Measurements from ENCODE around the gene NDOR1. TPM values are rescaled to one million over a fixed set of nuclear protein-coding genes. Genes with fewer than 3 reads are reported as not detected.

The NDOR1 gene
- total and polyA plus RNA-seq, 2 experiments from 2014 or later: 7.8 to 12.3 TPM

DNA sequence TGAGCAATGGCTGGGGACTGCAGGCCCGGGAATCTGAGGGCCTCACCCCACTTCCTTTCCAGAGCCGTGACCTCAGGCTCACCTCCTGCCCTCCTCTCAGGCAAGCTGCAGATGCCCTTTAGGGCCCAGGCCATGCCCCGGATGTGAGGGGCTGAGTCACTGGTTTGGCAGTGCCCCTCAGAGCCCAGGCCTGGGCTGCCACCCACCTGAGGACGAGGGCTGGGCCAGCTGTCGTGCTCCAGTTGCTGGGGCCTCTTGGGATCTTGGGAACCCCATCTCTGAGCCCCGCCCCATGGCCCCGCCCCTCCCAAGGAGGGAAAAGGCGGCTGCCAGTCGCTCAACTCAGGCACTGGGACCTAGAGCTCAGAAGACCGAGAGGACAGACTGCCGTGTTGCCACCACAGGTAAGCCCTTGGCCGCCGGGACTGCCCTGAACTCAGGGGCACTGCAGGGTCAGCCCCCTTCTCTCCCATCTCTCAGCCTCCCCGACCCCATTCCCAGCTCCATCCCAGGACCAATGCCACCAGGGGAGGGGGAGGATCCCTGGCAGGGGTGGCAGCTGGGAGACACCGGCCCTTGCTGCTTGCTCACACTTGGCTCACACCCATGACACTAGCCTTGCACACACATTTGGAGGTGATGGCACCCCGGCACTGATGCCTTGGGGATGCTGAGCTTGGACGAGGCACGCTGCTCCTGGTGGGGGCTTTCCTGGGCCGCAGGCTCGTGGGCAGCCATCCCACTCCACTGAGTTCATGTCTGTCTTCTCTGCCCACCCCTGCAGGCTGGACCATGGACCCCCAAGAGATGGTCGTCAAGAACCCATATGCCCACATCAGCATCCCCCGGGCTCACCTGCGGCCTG is 19.6 kb downstream of the NDOR1 start, which contains the start of gene CYSRT1:
Gene CYSRT1, plus strand, starts transcription at position 345 of the 865 bp plus-strand sequence. Its CDS starts 448 bp downstream, at position 793.
- Histone ChIP-seq H2AFZ (peak within 1 kb of the TSS; percentile 78), H3K4me2 (peak within 1 kb of the TSS; percentile 94), H3K4me3 (peak within 1 kb of the TSS; percentile 76), H3K27ac (peak within 1 kb of the TSS; percentile 91), H3K4me1 (ENCODE audit: insufficient read depth) (peaks cover 43% of the 10 kb centered on the region), H3K27me3 (no peaks in the 10 kb centered on the region), H3K9me2 (replicated peaks; ENCODE audit: insufficient read depth) (no peaks in the 10 kb centered on the region), H3K36me3 (replicated peaks; ENCODE audit: insufficient read depth, low read depth) (no peaks in the 10 kb centered on the region), H3K9me3 (ENCODE audit: low read depth) (no peaks in the 10 kb centered on the region), H3K79me2 (no peaks in the 10 kb centered on the region), H4K20me1 (ENCODE audit: insufficient read depth, poor library complexity, severe bottlenecking) (no peaks in the 10 kb centered on the region)
- DNase-seq (ENCODE audit: low spot score): no peak
- TF ChIP-seq, protein P1, sequence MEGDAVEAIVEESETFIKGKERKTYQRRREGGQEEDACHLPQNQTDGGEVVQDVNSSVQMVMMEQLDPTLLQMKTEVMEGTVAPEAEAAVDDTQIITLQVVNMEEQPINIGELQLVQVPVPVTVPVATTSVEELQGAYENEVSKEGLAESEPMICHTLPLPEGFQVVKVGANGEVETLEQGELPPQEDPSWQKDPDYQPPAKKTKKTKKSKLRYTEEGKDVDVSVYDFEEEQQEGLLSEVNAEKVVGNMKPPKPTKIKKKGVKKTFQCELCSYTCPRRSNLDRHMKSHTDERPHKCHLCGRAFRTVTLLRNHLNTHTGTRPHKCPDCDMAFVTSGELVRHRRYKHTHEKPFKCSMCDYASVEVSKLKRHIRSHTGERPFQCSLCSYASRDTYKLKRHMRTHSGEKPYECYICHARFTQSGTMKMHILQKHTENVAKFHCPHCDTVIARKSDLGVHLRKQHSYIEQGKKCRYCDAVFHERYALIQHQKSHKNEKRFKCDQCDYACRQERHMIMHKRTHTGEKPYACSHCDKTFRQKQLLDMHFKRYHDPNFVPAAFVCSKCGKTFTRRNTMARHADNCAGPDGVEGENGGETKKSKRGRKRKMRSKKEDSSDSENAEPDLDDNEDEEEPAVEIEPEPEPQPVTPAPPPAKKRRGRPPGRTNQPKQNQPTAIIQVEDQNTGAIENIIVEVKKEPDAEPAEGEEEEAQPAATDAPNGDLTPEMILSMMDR (IDR thresholded peaks at IDR 0.05; ENCODE audit: poor library complexity): no peak
- no peak for TF ChIP-seq EZH2phosphoT487 (IDR thresholded peaks at IDR 0.05; ENCODE audit: low read depth, severe bottlenecking, unreplicated experiment)
- TF ChIP-seq EZH2 (IDR thresholded peaks at IDR 0.05; ENCODE audit: borderline replicate concordance): no peak
- 72% methylated on average over 22 of the region's 23 CpGs for WGBS (ENCODE audit: low lambda C conversion rate, missing lambda C conversion rate)

DNA sequence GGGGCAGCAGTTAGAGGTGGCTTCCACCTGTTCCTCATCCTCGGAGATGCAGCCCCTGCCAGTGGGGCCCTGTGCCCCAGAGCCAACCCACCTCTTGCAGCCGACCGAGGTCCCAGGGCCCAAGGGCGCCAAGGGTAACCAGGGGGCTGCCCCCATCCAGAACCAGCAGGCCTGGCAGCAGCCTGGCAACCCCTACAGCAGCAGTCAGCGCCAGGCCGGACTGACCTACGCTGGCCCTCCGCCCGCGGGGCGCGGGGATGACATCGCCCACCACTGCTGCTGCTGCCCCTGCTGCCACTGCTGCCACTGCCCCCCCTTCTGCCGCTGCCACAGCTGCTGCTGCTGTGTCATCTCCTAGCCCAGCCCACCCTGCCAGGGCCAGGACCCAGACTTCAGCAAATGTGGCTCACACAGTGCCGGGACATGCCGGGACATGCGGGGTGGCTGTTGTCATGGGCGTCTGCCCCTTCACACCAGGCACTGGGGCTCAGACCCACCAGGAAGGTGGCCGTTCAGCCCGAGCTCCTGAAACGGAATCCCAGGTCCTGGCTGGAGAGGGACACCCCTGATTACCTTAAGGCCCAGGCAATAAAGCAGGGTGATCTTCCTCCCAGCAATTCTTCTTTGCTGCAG is 20.3 kb downstream of the NDOR1 start:
- 91% methylated on average over 21 of the region's 21 CpGs for WGBS (ENCODE audit: low lambda C conversion rate, missing lambda C conversion rate)
- no peaks in the 10 kb centered on the region for H3K36me3 ChIP-seq (replicated peaks; ENCODE audit: insufficient read depth, low read depth)
- no peak overlapping the region for H2AFZ ChIP-seq
- H3K27me3 ChIP-seq: no peaks in the 10 kb centered on the region
- no peaks in the 10 kb centered on the region for H3K9me3 ChIP-seq (ENCODE audit: low read depth)
- no peaks in the 10 kb centered on the region for H4K20me1 ChIP-seq (ENCODE audit: insufficient read depth, poor library complexity, severe bottlenecking)
- H3K79me2 ChIP-seq: no peaks in the 10 kb centered on the region
- no peaks in the 10 kb centered on the region for H3K9me2 ChIP-seq (replicated peaks; ENCODE audit: insufficient read depth)
- no peak overlapping the region for H3K4me2 ChIP-seq
- no peak overlapping the region for H3K27ac ChIP-seq
- H3K4me3 ChIP-seq: no peak overlapping the region
- DNase-seq (ENCODE audit: low spot score): no peak
- no peak for TF ChIP-seq EZH2phosphoT487 (IDR thresholded peaks at IDR 0.05; ENCODE audit: low read depth, severe bottlenecking, unreplicated experiment)
- TF ChIP-seq EZH2 (IDR thresholded peaks at IDR 0.05; ENCODE audit: borderline replicate concordance): no peak
- TF ChIP-seq, protein P1 (IDR thresholded peaks at IDR 0.05; ENCODE audit: poor library complexity): no peak
- H3K4me1 ChIP-seq (ENCODE audit: insufficient read depth): peaks cover 51% of the 10 kb centered on the region

DNA sequence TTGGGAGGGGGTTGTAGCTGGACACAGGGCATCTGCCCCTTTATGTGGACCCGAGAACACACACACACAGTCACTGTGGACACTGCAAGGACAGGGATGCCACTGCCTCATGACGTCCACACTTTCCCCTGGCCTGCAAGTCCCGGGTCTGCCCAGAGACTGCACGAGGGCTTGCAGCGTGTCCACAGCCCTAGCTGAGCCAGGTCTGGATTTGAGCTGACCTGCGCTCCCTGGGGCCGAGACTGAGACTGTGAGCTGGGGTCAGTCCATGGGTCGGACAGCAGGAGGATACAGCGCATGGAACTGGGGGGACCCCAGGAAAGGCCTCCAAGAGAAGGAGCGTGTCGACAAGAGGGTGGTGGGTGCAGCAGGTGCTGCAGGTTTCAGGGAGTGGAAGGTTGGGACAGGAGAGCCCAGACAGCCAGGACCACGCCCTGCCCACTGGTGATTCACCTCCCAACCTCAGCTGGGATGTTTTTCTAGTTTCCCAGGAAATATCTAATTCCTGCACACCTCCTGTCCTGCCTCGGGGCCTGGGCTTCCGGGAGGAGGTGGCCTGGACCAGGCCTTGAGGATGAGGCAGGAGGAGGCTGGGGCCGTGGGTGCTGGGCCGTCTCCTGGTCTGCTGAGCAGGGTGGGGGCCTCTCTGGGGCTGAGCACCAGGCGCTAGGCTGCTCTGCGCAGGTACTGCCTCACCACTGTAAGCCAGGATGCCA is 21.0 kb downstream of the NDOR1 start:
- no peak for DNase-seq (ENCODE audit: low spot score)
- peaks cover 56% of the 10 kb centered on the region for H3K4me1 ChIP-seq (ENCODE audit: insufficient read depth)

More for the DNA sequence above, 21.0 kb downstream of the NDOR1 start:
- Histone ChIP-seq H3K9me2 (replicated peaks; ENCODE audit: insufficient read depth) (no peaks in the 10 kb centered on the region), H3K4me3 (no peak overlapping the region), H3K4me2 (peak overlapping the region; percentile 65), H3K36me3 (replicated peaks; ENCODE audit: insufficient read depth, low read depth) (no peaks in the 10 kb centered on the region), H3K27me3 (no peaks in the 10 kb centered on the region), H4K20me1 (ENCODE audit: insufficient read depth, poor library complexity, severe bottlenecking) (no peaks in the 10 kb centered on the region), H3K27ac (peak overlapping the region; percentile 46), H3K9me3 (ENCODE audit: low read depth) (no peaks in the 10 kb centered on the region), H2AFZ (no peak overlapping the region), H3K79me2 (no peaks in the 10 kb centered on the region)
- no peak for TF ChIP-seq EZH2phosphoT487 (IDR thresholded peaks at IDR 0.05; ENCODE audit: low read depth, severe bottlenecking, unreplicated experiment)
- no peak for TF ChIP-seq EZH2 (IDR thresholded peaks at IDR 0.05; ENCODE audit: borderline replicate concordance)
- TF ChIP-seq, protein P1 (IDR thresholded peaks at IDR 0.05; ENCODE audit: poor library complexity): no peak
- 77% methylated on average over 18 of the region's 18 CpGs for WGBS (ENCODE audit: low lambda C conversion rate, missing lambda C conversion rate)

All from hepatocyte (in vitro differentiated cells).